CD4-positive, alpha-beta memory T cell (primary cell): ENCODE results near the gene KRT76. TPM values are rescaled to one million over a fixed set of nuclear protein-coding genes. Genes with fewer than 3 reads are reported as not detected.
A peak's percentile ranks its signal among the peaks of the same experiment; 100 is the strongest.

ENCODE experiments used
- CTCF ChIA-PET: fragments of 350-600 bp; sonication (Branson Sonifier 250); formaldehyde crosslinking; loops from one replicate; lab custom pipeline; 2021; ENCODE audit warnings: inconsistent platforms; ENCODE audit not compliant: partially characterized antibody; lab: Charles Lee
- POLR2A ChIA-PET: fragments of 350-600 bp; sonication (Branson Sonifier 250); formaldehyde crosslinking; loops from one replicate; lab custom pipeline; 2021; ENCODE audit not compliant: partially characterized antibody; lab: Charles Lee
- DNase-seq, 5 donors: peaks; one replicate each; pipeline versions ENCODE4 v3.0.0 to v3.0.0-alpha.2; 2020 to 2022; ENCODE audit warnings: mixed read lengths in 1 of 5
- H3K27ac ChIP-seq: one replicate; pipeline ENCODE4 v1.7.0; 2013; ENCODE audit warnings: low read depth, low read length
- H3K27me3 ChIP-seq: 2 replicates; pipeline ENCODE4 v1.7.0; 2013; ENCODE audit warnings: mild to moderate bottlenecking, low read length, moderate library complexity; ENCODE audit not compliant: insufficient read depth
- H3K36me3 ChIP-seq: 2 replicates; pipeline ENCODE4 v1.7.0; 2013; ENCODE audit warnings: mild to moderate bottlenecking, low read length, moderate library complexity; ENCODE audit not compliant: insufficient read depth
- H3K4me1 ChIP-seq: 2 replicates; pipeline ENCODE4 v1.7.0; 2013; ENCODE audit warnings: mild to moderate bottlenecking, low read length, moderate library complexity; ENCODE audit not compliant: insufficient read depth
- H3K4me3 ChIP-seq, 2 donors: one replicate each; pipeline ENCODE4 v1.7.0; 2013; ENCODE audit warnings: low read length in 2 of 2, mild to moderate bottlenecking in 1 of 2
- H3K9me3 ChIP-seq, 2 donors: one replicate each; pipeline ENCODE4 v1.7.0; 2013; ENCODE audit warnings: low read length in 2 of 2, control low read depth in 1 of 2; ENCODE audit not compliant: control insufficient read depth in 1 of 2
- H3K27ac Mint-ChIP-seq, 7 donors: one replicate each; pipeline ENCODE4 v1.8.0; 2020 to 2021; ENCODE audit warnings: mixed read lengths in 7 of 7, mild to moderate bottlenecking in 6 of 7, inconsistent platforms in 3 of 7, moderate library complexity in 3 of 7
- H3K27me3 Mint-ChIP-seq, 2 donors: one replicate each; pipeline ENCODE4 v1.8.0; 2020 to 2021; ENCODE audit warnings: mixed read lengths in 2 of 2
- H3K36me3 Mint-ChIP-seq, 2 donors: one replicate each; pipeline ENCODE4 v1.8.0; 2020 to 2021; ENCODE audit warnings: mixed read lengths in 2 of 2, inconsistent platforms in 1 of 2, mild to moderate bottlenecking in 1 of 2
- H3K4me1 Mint-ChIP-seq, 4 donors: one replicate each; pipeline ENCODE4 v1.8.0; 2020 to 2021; ENCODE audit warnings: mixed read lengths in 4 of 4, mild to moderate bottlenecking in 1 of 4
- H3K4me3 Mint-ChIP-seq, 8 donors: one replicate each; pipeline ENCODE4 v1.8.0; 2020 to 2021; ENCODE audit warnings: mixed read lengths in 8 of 8, mild to moderate bottlenecking in 7 of 8, moderate library complexity in 6 of 8, inconsistent platforms in 3 of 8
- H3K9me3 Mint-ChIP-seq, 8 donors: one replicate each; pipeline ENCODE4 v1.8.0; 2020 to 2021; ENCODE audit warnings: mixed read lengths in 8 of 8, mild to moderate bottlenecking in 5 of 8, inconsistent platforms in 3 of 8, moderate library complexity in 1 of 8
- intact Hi-C: fragments of 100-400 bp; cut with micrococcal nuclease; formaldehyde crosslinking; loops from one replicate; pipeline ENCODE4 v1.15.1; 2023
- polyA plus RNA-seq, 2 donors: library from polyadenylated mRNA; unstranded; fragments of 300-500 nt; fragmentation: Illumina TruSeq; gene quantifications; one replicate each; pipeline ENCODE4 v1.2.3, GENCODE V29; 2021
- total RNA-seq, 2 experiments: library from RNA; stranded (reverse); gene quantifications; one replicate each; pipeline ENCODE4 v1.2.3, GENCODE V29; 2021

The KRT76 gene
- total and polyA plus RNA-seq, 4 experiments from 2014 or later = not detected

DNA sequence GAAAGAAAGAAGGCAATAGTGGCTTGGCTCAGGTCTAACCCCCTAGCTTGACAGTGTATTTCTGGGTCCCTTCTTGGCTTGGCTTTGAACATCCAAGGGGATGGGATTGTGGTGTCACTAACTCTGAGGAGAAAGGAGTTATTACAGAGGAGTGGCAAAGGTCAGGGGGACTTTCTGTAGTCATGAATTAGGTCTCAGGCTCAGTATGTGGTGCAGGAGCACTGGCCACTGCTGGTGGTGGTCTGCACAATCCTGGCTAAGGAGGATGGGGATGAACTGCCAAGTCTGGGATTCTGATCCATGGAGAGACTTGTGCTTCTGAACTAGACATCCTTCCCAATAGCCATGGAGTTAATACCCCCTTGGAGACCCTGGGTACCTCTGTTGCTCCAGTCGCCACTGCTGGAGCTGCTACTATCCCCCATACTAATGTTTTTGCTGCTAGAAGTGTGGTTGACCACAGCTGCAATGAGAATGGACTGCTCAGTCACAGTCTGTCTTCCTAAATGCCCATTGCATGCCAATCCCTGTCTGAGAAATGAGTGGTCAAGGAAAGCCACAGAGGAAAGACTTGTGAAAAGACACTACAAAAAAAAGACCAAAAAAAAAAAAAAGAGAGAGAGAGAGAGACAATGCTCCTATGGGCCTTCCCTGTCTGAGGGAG lies 32.5 kb downstream of the KRT76 start:
- Mint-ChIP-seq H3K27me3 (peaks cover 10 to 22% of the 10 kb centered on the region in 2 donors), H3K4me1 (peaks cover 3 to 7% (median 5%) of the 10 kb centered on the region in 4 donors), H3K4me3 (no peak overlapping the region), H3K36me3 (no peaks in the 10 kb centered on the region), H3K27ac (no peak overlapping the region), H3K9me3 (peaks cover 0 to 2% (median 0%) of the 10 kb centered on the region in 8 donors)
- Histone ChIP-seq H3K9me3 (no peaks in the 10 kb centered on the region), H3K27ac (no peak overlapping the region), H3K4me1 (no peaks in the 10 kb centered on the region), H3K27me3 (no peaks in the 10 kb centered on the region), H3K4me3 (no peak overlapping the region), H3K36me3 (no peaks in the 10 kb centered on the region)
- CTCF ChIA-PET = interaction anchor here (1.3 kb wide), 1 partner anchor 235 kb away, joined by 5 read pairs; no protein-coding TSS in a partner anchor
- POLR2A ChIA-PET = no interaction called here
- intact Hi-C loops = no loop called here
- DNase-seq = no peak

DNA sequence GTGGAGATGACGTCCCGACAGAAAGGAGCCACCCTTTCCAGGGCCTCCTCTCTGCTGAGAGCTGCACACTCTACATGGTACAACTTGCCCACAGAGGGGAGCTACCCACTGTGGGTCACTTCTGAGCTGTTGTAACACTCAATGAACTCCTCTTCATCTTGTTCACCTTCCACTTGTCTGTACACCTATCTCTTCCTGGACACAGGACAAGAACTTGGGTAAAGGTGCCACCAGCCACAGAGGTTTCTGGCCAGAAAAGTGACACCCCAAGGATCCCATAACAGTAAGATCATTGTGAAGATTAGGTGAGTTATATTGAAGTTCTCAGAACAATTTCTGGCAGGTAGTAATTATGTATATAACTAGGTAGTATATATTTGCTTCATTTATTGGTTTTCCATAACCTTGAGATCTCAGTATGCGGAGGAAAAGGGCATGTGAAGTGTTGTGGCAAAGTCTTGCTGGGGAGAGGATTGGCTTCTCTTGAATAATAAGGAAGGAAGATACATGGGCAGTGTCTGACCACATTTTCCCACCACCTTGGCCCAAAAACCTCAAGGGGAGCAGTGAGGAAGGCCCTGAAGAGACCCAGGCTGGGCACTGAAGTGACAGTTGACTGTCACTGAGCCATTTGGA lies 34.2 kb downstream of the KRT76 start:
- H3K4me1 ChIP-seq = no peaks in the 10 kb centered on the region
- H3K4me3 ChIP-seq = no peak overlapping the region
- no peaks in the 10 kb centered on the region for H3K27me3 ChIP-seq
- peaks cover 11 to 21% of the 10 kb centered on the region in 2 donors for H3K27me3 Mint-ChIP-seq
- intact Hi-C loops = no loop called here
- ChIA-PET POLR2A (no interaction called here), CTCF (no interaction called here)
- H3K9me3 Mint-ChIP-seq = peaks cover 0 to 2% (median 0%) of the 10 kb centered on the region in 8 donors
- no peak overlapping the region for H3K4me3 Mint-ChIP-seq
- no peak overlapping the region for H3K27ac ChIP-seq
- DNase-seq = no peak
- H3K36me3 ChIP-seq = no peaks in the 10 kb centered on the region
- no peaks in the 10 kb centered on the region for H3K9me3 ChIP-seq
- H3K36me3 Mint-ChIP-seq = no peaks in the 10 kb centered on the region
- H3K4me1 Mint-ChIP-seq = no peaks in the 10 kb centered on the region
- H3K27ac Mint-ChIP-seq = no peak overlapping the region

DNA sequence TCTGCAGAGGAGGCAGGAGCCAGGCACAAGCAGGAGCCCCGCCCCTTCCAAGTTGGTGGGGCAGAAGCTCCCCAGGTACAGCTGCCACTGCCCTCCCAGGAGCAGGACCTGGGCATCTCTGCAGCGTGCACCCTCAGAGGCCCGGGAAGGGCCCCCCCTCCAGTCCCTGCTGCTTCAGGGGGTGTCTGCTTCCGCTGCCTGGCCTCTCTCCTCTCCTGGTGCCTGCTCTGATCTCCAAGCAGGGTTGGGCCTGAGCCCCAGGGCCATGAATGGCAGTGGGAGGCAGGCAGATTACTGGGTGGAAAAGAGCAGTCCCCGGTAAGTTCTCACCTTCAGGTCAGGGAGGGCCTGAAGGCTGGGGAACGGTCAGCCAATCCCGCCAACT lies 35.0 kb downstream of the KRT76 start:
- intact Hi-C loops = no loop called here
- Mint-ChIP-seq H3K4me3 (no peak overlapping the region), H3K9me3 (peaks cover 0 to 2% (median 0%) of the 10 kb centered on the region in 8 donors), H3K36me3 (no peaks in the 10 kb centered on the region), H3K4me1 (no peaks in the 10 kb centered on the region), H3K27ac (no peak overlapping the region), H3K27me3 (peaks cover 10 to 21% of the 10 kb centered on the region in 2 donors)
- ChIA-PET CTCF (no interaction called here), POLR2A (no interaction called here)
- Histone ChIP-seq H3K9me3 (no peaks in the 10 kb centered on the region), H3K27me3 (no peaks in the 10 kb centered on the region), H3K27ac (no peak overlapping the region), H3K4me1 (no peaks in the 10 kb centered on the region), H3K4me3 (no peak overlapping the region), H3K36me3 (no peaks in the 10 kb centered on the region)
- no peak for DNase-seq

DNA sequence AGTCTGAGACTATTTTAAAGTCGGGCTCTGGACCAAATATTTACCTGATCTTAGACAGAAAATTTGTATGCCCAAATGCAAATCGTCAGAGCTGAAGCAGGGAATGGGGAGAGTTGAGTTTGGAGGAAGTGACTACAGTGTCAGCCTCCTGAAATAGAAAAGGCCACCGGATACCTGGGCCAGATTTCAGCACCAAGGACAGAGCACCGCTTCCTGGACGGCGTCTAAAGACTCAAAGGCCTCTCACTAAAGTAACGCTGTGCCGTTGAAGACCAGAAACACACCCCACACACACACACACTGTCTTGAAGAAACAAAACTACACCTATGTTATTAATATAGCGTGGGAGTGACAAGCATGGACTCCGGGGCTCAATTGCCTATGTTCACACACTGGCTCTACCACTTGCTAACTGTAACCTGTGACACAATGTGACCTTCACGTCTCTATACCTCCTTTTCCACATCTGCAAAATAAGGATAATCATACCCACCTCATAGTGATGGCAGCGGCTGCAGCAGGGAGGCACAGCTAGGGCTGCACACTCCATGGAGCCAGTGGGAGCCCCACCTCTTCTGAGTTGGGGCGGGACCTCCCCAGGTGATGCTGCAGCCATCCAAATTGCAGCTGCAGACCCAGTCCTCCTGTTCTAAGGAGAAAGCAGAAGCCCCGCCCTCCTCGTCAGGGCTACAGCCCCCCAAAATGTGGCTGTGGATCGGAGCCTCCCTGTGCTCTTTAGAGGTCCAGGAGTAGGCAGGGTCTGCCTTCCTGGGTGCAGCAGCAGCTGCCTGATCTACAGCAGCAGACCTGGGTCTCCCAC lies 35.6 kb downstream of the KRT76 start:
- Mint-ChIP-seq H3K4me1 (no peaks in the 10 kb centered on the region), H3K36me3 (no peaks in the 10 kb centered on the region), H3K4me3 (no peak overlapping the region), H3K9me3 (peaks cover 0 to 2% (median 0%) of the 10 kb centered on the region in 8 donors), H3K27ac (no peak overlapping the region), H3K27me3 (peaks cover 9 to 21% of the 10 kb centered on the region in 2 donors)
- H3K27ac ChIP-seq = no peak overlapping the region
- H3K4me3 ChIP-seq = no peak overlapping the region
- intact Hi-C loops = no loop called here
- no peaks in the 10 kb centered on the region for H3K9me3 ChIP-seq
- POLR2A ChIA-PET = no interaction called here
- H3K36me3 ChIP-seq = no peaks in the 10 kb centered on the region
- no peaks in the 10 kb centered on the region for H3K4me1 ChIP-seq
- peak in 4 of 5 donors; percentile 28 to 49 (median 34) for DNase-seq
- CTCF ChIA-PET = no interaction called here
- no peaks in the 10 kb centered on the region for H3K27me3 ChIP-seq

DNA sequence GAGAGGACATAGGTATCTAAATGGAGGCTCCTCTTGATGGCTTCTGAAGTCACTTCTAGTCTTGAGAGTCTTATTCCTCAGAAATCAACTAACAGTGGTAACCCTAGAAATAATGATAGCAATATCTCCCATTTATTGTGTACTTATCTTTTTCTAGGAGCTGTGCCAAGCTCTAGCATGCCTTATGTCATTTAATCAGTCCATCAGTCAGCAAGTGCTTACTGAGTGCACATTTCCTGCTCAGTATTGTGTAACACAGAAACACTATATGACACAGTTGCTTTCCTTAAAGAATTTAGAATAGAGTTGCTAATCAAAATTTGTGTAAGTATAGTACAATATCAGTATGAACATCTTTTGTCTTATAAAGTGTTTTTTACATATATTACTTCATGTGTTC lies 36.6 kb downstream of the KRT76 start:
- Mint-ChIP-seq H3K9me3 (peaks cover 0 to 2% (median 0%) of the 10 kb centered on the region in 8 donors), H3K36me3 (no peaks in the 10 kb centered on the region), H3K4me1 (no peaks in the 10 kb centered on the region), H3K4me3 (no peak overlapping the region), H3K27ac (no peak overlapping the region), H3K27me3 (peaks cover 9 to 19% of the 10 kb centered on the region in 2 donors)
- H3K27me3 ChIP-seq = no peaks in the 10 kb centered on the region
- no peaks in the 10 kb centered on the region for H3K9me3 ChIP-seq
- no peaks in the 10 kb centered on the region for H3K36me3 ChIP-seq
- intact Hi-C loops = no loop called here
- no peak overlapping the region for H3K4me3 ChIP-seq
- DNase-seq = no peak
- ChIA-PET CTCF (no interaction called here), POLR2A (no interaction called here)
- H3K4me1 ChIP-seq = no peaks in the 10 kb centered on the region
- H3K27ac ChIP-seq = no peak overlapping the region

DNA sequence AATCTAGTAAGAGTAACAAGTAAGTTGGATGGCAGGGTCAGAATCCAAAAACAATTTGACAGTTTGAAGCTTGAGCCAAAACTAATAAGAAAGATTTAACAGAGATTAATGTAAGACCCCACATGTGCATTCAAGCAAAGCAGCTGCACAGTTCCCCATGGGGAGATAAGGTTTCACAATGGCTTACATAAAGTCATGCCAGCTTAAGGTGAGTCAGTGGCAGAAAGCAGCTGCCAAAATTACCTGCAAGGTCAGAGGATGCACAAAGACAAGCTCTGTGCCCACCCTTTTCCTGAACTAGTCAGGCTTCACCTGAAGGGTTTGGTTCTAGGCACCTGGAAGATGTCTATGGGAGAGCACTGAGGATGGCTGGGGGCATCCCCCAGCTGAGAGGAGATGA lies 37.2 kb downstream of the KRT76 start:
- peaks cover 0 to 2% (median 0%) of the 10 kb centered on the region in 8 donors for H3K9me3 Mint-ChIP-seq
- Histone ChIP-seq H3K27me3 (no peaks in the 10 kb centered on the region), H3K4me3 (no peak overlapping the region), H3K4me1 (no peaks in the 10 kb centered on the region), H3K27ac (no peak overlapping the region), H3K36me3 (no peaks in the 10 kb centered on the region), H3K9me3 (no peaks in the 10 kb centered on the region)
- H3K4me1 Mint-ChIP-seq = no peaks in the 10 kb centered on the region
- H3K4me3 Mint-ChIP-seq = no peak overlapping the region
- H3K27ac Mint-ChIP-seq = no peak overlapping the region
- ChIA-PET CTCF (no interaction called here), POLR2A (no interaction called here)
- peaks cover 10 to 22% of the 10 kb centered on the region in 2 donors for H3K27me3 Mint-ChIP-seq
- no peak for DNase-seq
- H3K36me3 Mint-ChIP-seq = no peaks in the 10 kb centered on the region
- intact Hi-C loops = no loop called here
